Uterus (tissue), 2 donors: Measurements from ENCODE around the gene HERPUD2.
"Not testable (repeated sequence)": the region's sequence is repeated elsewhere in the genome, so short reads cannot be mapped to it uniquely, and the experiment has no call there.

Source experiments
- CTCF ChIP-seq, 4 experiments: fragments of 200-600 bp in 2 of 4; fragments of 450-650 bp in 2 of 4; sonication (generic) in 2 of 4; IDR thresholded peaks; one replicate each; pipeline ENCODE4 v1.5.1; 2016 to 2019; ENCODE audit warnings: antibody characterized with exemption in 4 of 4, mild to moderate bottlenecking in 2 of 4, moderate library complexity in 1 of 4
- POLR2A ChIP-seq, 2 donors: fragments of 450-650 bp; IDR thresholded peaks; one replicate each; pipeline ENCODE4 v1.6.1; 2016; ENCODE audit warnings: antibody characterized with exemption in 2 of 2, mild to moderate bottlenecking in 1 of 2, moderate library complexity in 1 of 2

GRCh38 chr7:35660411-35660810, 34.5 kb downstream of the HERPUD2 start:
- not testable (repeated sequence) for TF ChIP-seq CTCF, POLR2A (IDR thresholded peaks at IDR 0.05)
